GM12875 (cell line): ENCODE results near the gene SCT.

Experiments used
- H3K4me3 ChIP-seq: one replicate; pipeline ENCODE4 v1.5.1; 2011; ENCODE audit warnings: low read depth, low read length, control low read depth
- CTCF ChIP-seq: IDR thresholded peaks from 2 replicates; pipeline ENCODE4 v1.5.1; 2011; ENCODE audit warnings: low read depth, mild to moderate bottlenecking, control low read depth, inconsistent platforms, low read length, moderate library complexity, borderline replicate concordance; ENCODE audit not compliant: insufficient read depth

Gene SCT

GRCh38 chr11:596374-596773 is 30.6 kb downstream of the SCT start:
- TF ChIP-seq CTCF = no peak
- H3K4me3 ChIP-seq = no peak overlapping the region

- no peak overlapping the region for H3K4me3 ChIP-seq
- no peak for TF ChIP-seq CTCF
Measured at GRCh38 chr11:595400-595799, 31.6 kb downstream of the SCT start.

GRCh38 chr11:593347-593746 is 33.6 kb downstream of the SCT start:
- H3K4me3 ChIP-seq = no peak overlapping the region
- no peak for TF ChIP-seq CTCF

- H3K4me3 ChIP-seq = no peak overlapping the region
- TF ChIP-seq CTCF = no peak
Measured at GRCh38 chr11:592918-593317, 34.1 kb downstream of the SCT start.

- H3K4me3 ChIP-seq = no peak overlapping the region
- TF ChIP-seq CTCF = no peak
Measured at GRCh38 chr11:592501-592900, 34.5 kb downstream of the SCT start.

- no peak overlapping the region for H3K4me3 ChIP-seq
- TF ChIP-seq CTCF = no peak
Measured at GRCh38 chr11:590997-591396, 36.0 kb downstream of the SCT start.

- TF ChIP-seq CTCF = no peak
- no peak overlapping the region for H3K4me3 ChIP-seq
Measured at GRCh38 chr11:589798-590197, 37.2 kb downstream of the SCT start.
